WTC11 (cell line): ENCODE measurements around the gene TGFBI. TPM values are rescaled to one million over a fixed set of nuclear protein-coding genes. Genes with fewer than 3 reads are reported as not detected.

Source experiments
- ATAC-seq: fragments of 200-7000 bp; cut with Tn5 transposase; 2 replicates; pipeline ENCODE4 v1.10.0; 2021; ENCODE audit warnings: mild to moderate bottlenecking, moderate library complexity
- CTCF ChIA-PET: fragments of 300-600 bp; sonication (Branson Sonifier 250); formaldehyde crosslinking; loops from one replicate; lab custom pipeline; 2021; ENCODE audit warnings: antibody characterized with exemption; lab: Charles Lee
- POLR2A ChIA-PET: fragments of 350-600 bp; sonication (Branson Sonifier 250); formaldehyde crosslinking; loops from one replicate; lab custom pipeline; 2021; ENCODE audit warnings: antibody characterized with exemption; lab: Charles Lee
- DNase-seq: peaks from one replicate; pipeline ENCODE4 v3.0.0; 2021; ENCODE audit warnings: low spot score
- H3K27ac Mint-ChIP-seq: 2 replicates; pipeline ENCODE4 v1.8.0; 2021; ENCODE audit warnings: mixed read lengths
- H3K27me3 Mint-ChIP-seq: 2 replicates; pipeline ENCODE4 v1.8.0; 2021; ENCODE audit warnings: low read depth, mild to moderate bottlenecking, moderate library complexity, mixed read lengths
- H3K36me3 Mint-ChIP-seq: 2 replicates; pipeline ENCODE4 v1.8.0; 2021; ENCODE audit warnings: mixed read lengths
- H3K4me1 Mint-ChIP-seq: 2 replicates; pipeline ENCODE4 v1.8.0; 2022; ENCODE audit warnings: mixed read lengths
- H3K4me3 Mint-ChIP-seq: 2 replicates; pipeline ENCODE4 v1.8.0; 2021; ENCODE audit warnings: mild to moderate bottlenecking, moderate library complexity, mixed read lengths
- H3K9me3 Mint-ChIP-seq: 2 replicates; pipeline ENCODE4 v1.8.0; 2021; ENCODE audit warnings: mixed read lengths
- ATF1 ChIP-seq: sonication (generic); formaldehyde crosslinking; IDR thresholded peaks from 2 replicates; pipeline ENCODE4 v1.8.1; 2023; ENCODE audit warnings: mild to moderate bottlenecking, moderate library complexity, missing genetic modification reagents
- CREM ChIP-seq: sonication (generic); formaldehyde crosslinking; IDR thresholded peaks from 2 replicates; pipeline ENCODE4 v1.8.1; 2022; ENCODE audit warnings: mild to moderate bottlenecking, missing genetic modification reagents, moderate library complexity
- ETV6 ChIP-seq: sonication (generic); formaldehyde crosslinking; IDR thresholded peaks from 2 replicates; pipeline ENCODE4 v1.8.1; 2022; ENCODE audit warnings: mild to moderate bottlenecking, missing genetic modification reagents
- FOXP1 ChIP-seq: sonication (generic); formaldehyde crosslinking; IDR thresholded peaks from 2 replicates; pipeline ENCODE4 v1.8.0; 2022; ENCODE audit warnings: missing genetic modification reagents, mild to moderate bottlenecking, moderate library complexity, borderline replicate concordance
- FOXP4 ChIP-seq: sonication (generic); formaldehyde crosslinking; IDR thresholded peaks from 2 replicates; pipeline ENCODE4 v1.8.0; 2022; ENCODE audit warnings: mild to moderate bottlenecking, missing genetic modification reagents
- KAT7 ChIP-seq: sonication (generic); formaldehyde crosslinking; IDR thresholded peaks from 2 replicates; pipeline ENCODE4 v1.8.1; 2023; ENCODE audit warnings: missing genetic modification reagents, mild to moderate bottlenecking, borderline replicate concordance
- MAX ChIP-seq: sonication (generic); formaldehyde crosslinking; IDR thresholded peaks from 2 replicates; pipeline ENCODE4 v1.8.0; 2022; ENCODE audit warnings: mild to moderate bottlenecking, missing genetic modification reagents
- MXD4 ChIP-seq: fragments of 250-450 bp; sonication (Bioruptor Pico); IDR thresholded peaks from 2 replicates; pipeline ENCODE4 v1.8.0; 2021; ENCODE audit warnings: mild to moderate bottlenecking, moderate library complexity, borderline replicate concordance
- NFE2L1 ChIP-seq: sonication (generic); formaldehyde crosslinking; IDR thresholded peaks from 2 replicates; pipeline ENCODE4 v1.8.1; 2023; ENCODE audit warnings: missing genetic modification reagents
- NFYB ChIP-seq: sonication (generic); formaldehyde crosslinking; conservative IDR thresholded peaks from 2 replicates; pipeline ENCODE4 v1.8.0; 2022; ENCODE audit warnings: low read depth, missing genetic modification reagents
- PRRX2 ChIP-seq: fragments of 250-450 bp; sonication (Bioruptor Pico); IDR thresholded peaks from 2 replicates; pipeline ENCODE4 v1.8.0; 2021; ENCODE audit warnings: mild to moderate bottlenecking
- SP1 ChIP-seq: sonication (generic); formaldehyde crosslinking; conservative IDR thresholded peaks from 2 replicates; pipeline ENCODE4 v1.8.1; 2022; ENCODE audit warnings: missing genetic modification reagents
- STAT6 ChIP-seq: sonication (generic); formaldehyde crosslinking; conservative IDR thresholded peaks from 2 replicates; pipeline ENCODE4 v1.8.1; 2023; ENCODE audit warnings: mild to moderate bottlenecking, low read depth, missing genetic modification reagents, moderate library complexity
- ZNF317 ChIP-seq: sonication (generic); formaldehyde crosslinking; IDR thresholded peaks from 2 replicates; pipeline ENCODE4 v1.8.1; 2023; ENCODE audit warnings: low read depth, mild to moderate bottlenecking, moderate library complexity, missing genetic modification reagents, borderline replicate concordance
- ZNF423 ChIP-seq: fragments of 250-450 bp; sonication (Bioruptor Pico); IDR thresholded peaks from 2 replicates; pipeline ENCODE4 v2.1.2; 2022; ENCODE audit warnings: mild to moderate bottlenecking, moderate library complexity
- ZNF671 ChIP-seq: fragments of 250-450 bp; sonication (Bioruptor Pico); IDR thresholded peaks from 2 replicates; pipeline ENCODE4 v1.8.0; 2021; ENCODE audit warnings: mild to moderate bottlenecking
- total RNA-seq: library from RNA; stranded (reverse); gene quantifications from 3 replicates; pipeline ENCODE4 v1.2.3, GENCODE V29; 2021
- TF ChIP-seq, protein P1 (sequence below): fragments of 200-600 bp; IDR thresholded peaks from 2 replicates; pipeline ENCODE4 v1.8.0; 2022; ENCODE audit warnings: antibody characterized with exemption
- TF ChIP-seq, protein P2 (sequence below): sonication (generic); formaldehyde crosslinking; IDR thresholded peaks from 2 replicates; pipeline ENCODE4 v1.8.1; 2022; ENCODE audit warnings: low read depth, missing genetic modification reagents, borderline replicate concordance
- TF ChIP-seq, protein P3 (sequence below): sonication (generic); formaldehyde crosslinking; IDR thresholded peaks from 2 replicates; pipeline ENCODE4 v1.8.0; 2022; ENCODE audit warnings: missing genetic modification reagents
- TF ChIP-seq, protein P4 (sequence below): sonication (generic); formaldehyde crosslinking; IDR thresholded peaks from 2 replicates; pipeline ENCODE4 v1.8.1; 2023; ENCODE audit warnings: mild to moderate bottlenecking, missing genetic modification reagents, moderate library complexity

TGFBI gene
- total RNA-seq, 1 experiment from 2014 or later: 7.2 TPM

DNA sequence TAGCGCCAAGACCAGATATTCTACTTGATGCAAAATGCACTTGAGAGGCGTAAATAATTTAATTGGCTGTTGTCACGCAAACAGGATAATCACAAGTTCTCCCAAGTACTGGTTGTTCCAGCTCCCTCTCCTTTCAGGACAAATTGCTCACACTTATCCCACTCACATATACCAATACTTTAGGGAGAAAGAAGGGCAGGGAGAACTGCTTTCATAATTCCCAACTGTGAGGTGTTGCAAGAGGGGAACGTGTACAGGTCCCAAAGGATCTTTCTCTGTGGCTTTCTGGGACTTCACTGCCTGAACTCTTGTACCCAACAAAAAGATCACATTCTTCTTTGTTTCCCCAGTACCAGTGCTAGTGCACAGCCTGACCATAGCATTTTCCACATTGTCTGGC is 21.5 kb upstream of the TGFBI start (continued):
- TF ChIP-seq, protein P1, sequence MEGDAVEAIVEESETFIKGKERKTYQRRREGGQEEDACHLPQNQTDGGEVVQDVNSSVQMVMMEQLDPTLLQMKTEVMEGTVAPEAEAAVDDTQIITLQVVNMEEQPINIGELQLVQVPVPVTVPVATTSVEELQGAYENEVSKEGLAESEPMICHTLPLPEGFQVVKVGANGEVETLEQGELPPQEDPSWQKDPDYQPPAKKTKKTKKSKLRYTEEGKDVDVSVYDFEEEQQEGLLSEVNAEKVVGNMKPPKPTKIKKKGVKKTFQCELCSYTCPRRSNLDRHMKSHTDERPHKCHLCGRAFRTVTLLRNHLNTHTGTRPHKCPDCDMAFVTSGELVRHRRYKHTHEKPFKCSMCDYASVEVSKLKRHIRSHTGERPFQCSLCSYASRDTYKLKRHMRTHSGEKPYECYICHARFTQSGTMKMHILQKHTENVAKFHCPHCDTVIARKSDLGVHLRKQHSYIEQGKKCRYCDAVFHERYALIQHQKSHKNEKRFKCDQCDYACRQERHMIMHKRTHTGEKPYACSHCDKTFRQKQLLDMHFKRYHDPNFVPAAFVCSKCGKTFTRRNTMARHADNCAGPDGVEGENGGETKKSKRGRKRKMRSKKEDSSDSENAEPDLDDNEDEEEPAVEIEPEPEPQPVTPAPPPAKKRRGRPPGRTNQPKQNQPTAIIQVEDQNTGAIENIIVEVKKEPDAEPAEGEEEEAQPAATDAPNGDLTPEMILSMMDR: no peak
- TF ChIP-seq, protein P2, sequence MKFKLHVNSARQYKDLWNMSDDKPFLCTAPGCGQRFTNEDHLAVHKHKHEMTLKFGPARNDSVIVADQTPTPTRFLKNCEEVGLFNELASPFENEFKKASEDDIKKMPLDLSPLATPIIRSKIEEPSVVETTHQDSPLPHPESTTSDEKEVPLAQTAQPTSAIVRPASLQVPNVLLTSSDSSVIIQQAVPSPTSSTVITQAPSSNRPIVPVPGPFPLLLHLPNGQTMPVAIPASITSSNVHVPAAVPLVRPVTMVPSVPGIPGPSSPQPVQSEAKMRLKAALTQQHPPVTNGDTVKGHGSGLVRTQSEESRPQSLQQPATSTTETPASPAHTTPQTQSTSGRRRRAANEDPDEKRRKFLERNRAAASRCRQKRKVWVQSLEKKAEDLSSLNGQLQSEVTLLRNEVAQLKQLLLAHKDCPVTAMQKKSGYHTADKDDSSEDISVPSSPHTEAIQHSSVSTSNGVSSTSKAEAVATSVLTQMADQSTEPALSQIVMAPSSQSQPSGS (CRISPR knock-in tag): no peak
- TF ChIP-seq ZNF671 (CRISPR knock-in tag): no peak
- TF ChIP-seq FOXP4 (CRISPR knock-in tag): no peak
- TF ChIP-seq NFYB (CRISPR knock-in tag): no peak
- TF ChIP-seq PRRX2 (CRISPR knock-in tag): no peak
- TF ChIP-seq ZNF317: no peak

DNA sequence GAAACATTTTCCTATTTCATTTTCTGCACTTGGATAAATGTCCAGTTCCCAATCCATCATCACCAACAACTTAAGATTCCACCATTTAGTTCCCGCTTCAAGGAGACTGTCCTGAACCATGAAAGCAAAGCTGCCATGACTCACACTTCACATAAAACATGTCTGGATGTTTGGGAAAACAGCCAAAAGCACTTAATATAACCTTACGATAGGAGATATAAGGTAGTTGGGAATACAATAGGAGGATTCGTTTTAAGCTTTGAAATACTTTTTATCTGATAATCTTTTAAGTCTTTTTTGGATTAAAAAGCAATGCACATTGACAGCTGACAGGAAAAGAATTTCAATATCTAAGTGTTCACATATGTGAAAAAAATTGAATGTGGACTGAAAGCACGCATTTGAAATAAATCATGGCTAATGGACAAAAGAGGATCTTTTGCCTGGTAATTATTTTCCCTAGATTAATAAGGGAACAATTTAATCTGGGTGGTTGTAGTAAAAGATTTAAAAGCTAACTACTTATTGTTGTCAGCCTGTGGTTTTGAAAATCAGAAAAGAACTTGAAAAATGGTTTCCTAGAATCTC is 17.3 kb upstream of the TGFBI start:
- no peaks in the 10 kb centered on the region for H3K9me3 Mint-ChIP-seq
- DNase-seq: no peak
- ATAC-seq: no peak
- no peaks in the 10 kb centered on the region for H3K36me3 Mint-ChIP-seq
- no peaks in the 10 kb centered on the region for H3K4me1 Mint-ChIP-seq
- H3K27me3 Mint-ChIP-seq: peaks cover 5% of the 10 kb centered on the region; the same call in 1 of the 2 replicates
- H3K27ac Mint-ChIP-seq: no peak overlapping the region
- no peak overlapping the region for H3K4me3 Mint-ChIP-seq
- ChIA-PET POLR2A (no interaction called here), CTCF (interaction anchor here (1.6 to 1.7 kb wide), 2 partner anchors 34 to 46 kb away, joined by 4 to 8 read pairs; no protein-coding TSS in a partner anchor)
- TF ChIP-seq STAT6 (CRISPR knock-in tag): no peak
- no peak for TF ChIP-seq NFE2L1 (CRISPR knock-in tag)
- TF ChIP-seq ATF1 (CRISPR knock-in tag): no peak
- TF ChIP-seq MAX (CRISPR knock-in tag): no peak
- TF ChIP-seq SP1 (CRISPR knock-in tag): no peak
- no peak for TF ChIP-seq CREM (CRISPR knock-in tag)
- TF ChIP-seq, protein P3, sequence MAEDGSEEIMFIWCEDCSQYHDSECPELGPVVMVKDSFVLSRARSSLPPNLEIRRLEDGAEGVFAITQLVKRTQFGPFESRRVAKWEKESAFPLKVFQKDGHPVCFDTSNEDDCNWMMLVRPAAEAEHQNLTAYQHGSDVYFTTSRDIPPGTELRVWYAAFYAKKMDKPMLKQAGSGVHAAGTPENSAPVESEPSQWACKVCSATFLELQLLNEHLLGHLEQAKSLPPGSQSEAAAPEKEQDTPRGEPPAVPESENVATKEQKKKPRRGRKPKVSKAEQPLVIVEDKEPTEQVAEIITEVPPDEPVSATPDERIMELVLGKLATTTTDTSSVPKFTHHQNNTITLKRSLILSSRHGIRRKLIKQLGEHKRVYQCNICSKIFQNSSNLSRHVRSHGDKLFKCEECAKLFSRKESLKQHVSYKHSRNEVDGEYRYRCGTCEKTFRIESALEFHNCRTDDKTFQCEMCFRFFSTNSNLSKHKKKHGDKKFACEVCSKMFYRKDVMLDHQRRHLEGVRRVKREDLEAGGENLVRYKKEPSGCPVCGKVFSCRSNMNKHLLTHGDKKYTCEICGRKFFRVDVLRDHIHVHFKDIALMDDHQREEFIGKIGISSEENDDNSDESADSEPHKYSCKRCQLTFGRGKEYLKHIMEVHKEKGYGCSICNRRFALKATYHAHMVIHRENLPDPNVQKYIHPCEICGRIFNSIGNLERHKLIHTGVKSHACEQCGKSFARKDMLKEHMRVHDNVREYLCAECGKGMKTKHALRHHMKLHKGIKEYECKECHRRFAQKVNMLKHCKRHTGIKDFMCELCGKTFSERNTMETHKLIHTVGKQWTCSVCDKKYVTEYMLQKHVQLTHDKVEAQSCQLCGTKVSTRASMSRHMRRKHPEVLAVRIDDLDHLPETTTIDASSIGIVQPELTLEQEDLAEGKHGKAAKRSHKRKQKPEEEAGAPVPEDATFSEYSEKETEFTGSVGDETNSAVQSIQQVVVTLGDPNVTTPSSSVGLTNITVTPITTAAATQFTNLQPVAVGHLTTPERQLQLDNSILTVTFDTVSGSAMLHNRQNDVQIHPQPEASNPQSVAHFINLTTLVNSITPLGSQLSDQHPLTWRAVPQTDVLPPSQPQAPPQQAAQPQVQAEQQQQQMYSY: no peak
- no peak for TF ChIP-seq ETV6 (CRISPR knock-in tag)
- TF ChIP-seq KAT7: no peak
- no peak for TF ChIP-seq NFYB (CRISPR knock-in tag)
- TF ChIP-seq, protein P4, sequence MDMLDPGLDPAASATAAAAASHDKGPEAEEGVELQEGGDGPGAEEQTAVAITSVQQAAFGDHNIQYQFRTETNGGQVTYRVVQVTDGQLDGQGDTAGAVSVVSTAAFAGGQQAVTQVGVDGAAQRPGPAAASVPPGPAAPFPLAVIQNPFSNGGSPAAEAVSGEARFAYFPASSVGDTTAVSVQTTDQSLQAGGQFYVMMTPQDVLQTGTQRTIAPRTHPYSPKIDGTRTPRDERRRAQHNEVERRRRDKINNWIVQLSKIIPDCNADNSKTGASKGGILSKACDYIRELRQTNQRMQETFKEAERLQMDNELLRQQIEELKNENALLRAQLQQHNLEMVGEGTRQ: no peak
- TF ChIP-seq FOXP1 (CRISPR knock-in tag): no peak
- TF ChIP-seq MXD4 (CRISPR knock-in tag): no peak
- no peak for TF ChIP-seq ZNF423 (CRISPR knock-in tag)
